Measurements from ENCODE around the gene SNTG2. TPM values are rescaled to one million over a fixed set of nuclear protein-coding genes. Genes with fewer than 3 reads are reported as not detected.

The SNTG2 gene
- total RNA-seq, 2 experiments from 2014 or later = not detected

DNA sequence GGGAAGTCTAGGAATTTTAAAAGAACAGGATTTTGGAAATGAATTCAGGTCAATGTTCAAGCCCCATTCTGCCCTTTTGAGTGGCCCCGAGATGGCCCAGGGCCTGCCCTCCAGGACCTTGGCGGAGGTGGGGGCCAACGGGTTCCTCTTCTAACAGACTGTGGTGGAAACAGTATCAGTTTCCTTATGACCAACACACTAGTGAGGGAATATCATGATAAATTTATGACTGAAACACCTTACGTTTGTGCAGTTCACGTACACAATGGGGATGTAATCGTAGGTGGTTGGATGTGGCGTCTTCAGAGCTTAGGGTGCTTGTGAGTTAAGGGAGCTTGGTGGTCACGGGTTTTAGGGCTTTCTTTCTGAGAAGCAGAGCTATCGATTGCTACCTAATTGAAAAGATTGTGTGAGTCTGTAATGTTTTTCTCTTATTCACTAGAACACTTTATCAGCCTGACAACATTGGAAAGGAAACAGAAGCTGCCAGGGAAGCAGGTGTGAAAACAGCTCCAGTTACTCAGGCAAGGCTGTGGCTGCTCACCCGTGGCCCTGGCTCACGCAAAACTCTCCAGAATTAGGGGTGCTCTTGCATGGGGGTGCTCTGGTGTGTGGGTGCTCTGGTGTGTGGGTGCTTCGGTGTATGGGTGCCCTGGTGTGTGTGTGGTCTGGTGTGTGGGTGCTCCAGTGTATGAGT is 165.3 kb downstream of the SNTG2 start:
- POLR2A ChIA-PET = no interaction called here
- TF ChIP-seq, protein P1, sequence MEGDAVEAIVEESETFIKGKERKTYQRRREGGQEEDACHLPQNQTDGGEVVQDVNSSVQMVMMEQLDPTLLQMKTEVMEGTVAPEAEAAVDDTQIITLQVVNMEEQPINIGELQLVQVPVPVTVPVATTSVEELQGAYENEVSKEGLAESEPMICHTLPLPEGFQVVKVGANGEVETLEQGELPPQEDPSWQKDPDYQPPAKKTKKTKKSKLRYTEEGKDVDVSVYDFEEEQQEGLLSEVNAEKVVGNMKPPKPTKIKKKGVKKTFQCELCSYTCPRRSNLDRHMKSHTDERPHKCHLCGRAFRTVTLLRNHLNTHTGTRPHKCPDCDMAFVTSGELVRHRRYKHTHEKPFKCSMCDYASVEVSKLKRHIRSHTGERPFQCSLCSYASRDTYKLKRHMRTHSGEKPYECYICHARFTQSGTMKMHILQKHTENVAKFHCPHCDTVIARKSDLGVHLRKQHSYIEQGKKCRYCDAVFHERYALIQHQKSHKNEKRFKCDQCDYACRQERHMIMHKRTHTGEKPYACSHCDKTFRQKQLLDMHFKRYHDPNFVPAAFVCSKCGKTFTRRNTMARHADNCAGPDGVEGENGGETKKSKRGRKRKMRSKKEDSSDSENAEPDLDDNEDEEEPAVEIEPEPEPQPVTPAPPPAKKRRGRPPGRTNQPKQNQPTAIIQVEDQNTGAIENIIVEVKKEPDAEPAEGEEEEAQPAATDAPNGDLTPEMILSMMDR (conservative IDR thresholded peaks at IDR 0.05; ENCODE audit: low read length) = no peak
- TF ChIP-seq EZH2phosphoT487 (IDR thresholded peaks at IDR 0.05; ENCODE audit: borderline replicate concordance, low read depth, low read length) = no peak
- intact Hi-C loops (cut with micrococcal nuclease; ENCODE audit: unreplicated experiment) = no loop called here
- Histone ChIP-seq H3K4me2 (ENCODE audit: low read length) (no peak overlapping the region), H2AFZ (ENCODE audit: low read length) (no peak overlapping the region), H3K9me2 (ENCODE audit: insufficient read depth, low read length) (no peaks in the 10 kb centered on the region), H3K4me1 (ENCODE audit: insufficient read depth, low read length, poor library complexity, severe bottlenecking) (no peaks in the 10 kb centered on the region), H4K20me1 (ENCODE audit: insufficient read depth, low read length) (no peaks in the 10 kb centered on the region), H3K79me2 (ENCODE audit: insufficient read depth, low read depth, low read length) (no peaks in the 10 kb centered on the region), H3K4me3 (ENCODE audit: low read depth, low read length, poor library complexity, severe bottlenecking) (no peak overlapping the region), H3K27ac (ENCODE audit: low read depth, low read length, poor library complexity, severe bottlenecking) (no peak overlapping the region), H3K36me3 (ENCODE audit: insufficient read depth, low read length) (no peaks in the 10 kb centered on the region), H3K9me3 (ENCODE audit: low read length) (no peaks in the 10 kb centered on the region)
- BruUV-seq (replicated peaks) = no TSS peak
- CTCF ChIA-PET (ENCODE audit: unreplicated experiment) = no interaction called here
- DNase-seq (ENCODE audit: low spot score) = no peak

DNA sequence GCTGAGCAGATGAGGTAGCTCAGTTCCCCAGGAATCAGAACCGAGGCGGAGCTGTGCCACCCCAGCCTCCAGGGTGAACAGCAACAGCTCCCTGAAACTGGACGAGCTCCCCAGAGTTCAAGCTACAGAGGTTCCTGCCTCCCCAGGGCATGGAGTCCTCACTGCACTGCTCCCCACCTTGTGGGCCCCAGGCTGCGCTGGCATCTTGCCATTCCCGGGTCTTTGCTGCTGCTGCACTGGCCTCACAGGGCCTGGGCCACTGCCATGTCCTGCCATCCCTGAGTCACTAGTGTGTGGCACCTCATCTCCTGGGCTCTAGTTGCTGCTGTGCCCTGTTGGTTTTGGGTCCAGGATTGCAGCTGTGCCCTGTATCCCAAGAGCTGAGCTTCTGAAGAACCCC is 166.9 kb downstream of the SNTG2 start:
- Histone ChIP-seq H3K79me2 (ENCODE audit: insufficient read depth, low read depth, low read length) (no peaks in the 10 kb centered on the region), H4K20me1 (ENCODE audit: insufficient read depth, low read length) (no peaks in the 10 kb centered on the region), H3K4me1 (ENCODE audit: insufficient read depth, low read length, poor library complexity, severe bottlenecking) (no peaks in the 10 kb centered on the region), H3K9me2 (ENCODE audit: insufficient read depth, low read length) (no peaks in the 10 kb centered on the region), H3K9me3 (ENCODE audit: low read length) (no peaks in the 10 kb centered on the region), H2AFZ (ENCODE audit: low read length) (no peak overlapping the region), H3K4me2 (ENCODE audit: low read length) (no peak overlapping the region), H3K4me3 (ENCODE audit: low read depth, low read length, poor library complexity, severe bottlenecking) (no peak overlapping the region), H3K36me3 (ENCODE audit: insufficient read depth, low read length) (no peaks in the 10 kb centered on the region), H3K27ac (ENCODE audit: low read depth, low read length, poor library complexity, severe bottlenecking) (no peak overlapping the region)
- DNase-seq (ENCODE audit: low spot score) = no peak
- BruUV-seq (replicated peaks) = no TSS peak
- TF ChIP-seq EZH2phosphoT487 (IDR thresholded peaks at IDR 0.05; ENCODE audit: borderline replicate concordance, low read depth, low read length) = no peak
- TF ChIP-seq, protein P1 (conservative IDR thresholded peaks at IDR 0.05; ENCODE audit: low read length) = no peak
- intact Hi-C loops (cut with micrococcal nuclease; ENCODE audit: unreplicated experiment) = no loop called here
- POLR2A ChIA-PET = no interaction called here
- CTCF ChIA-PET (ENCODE audit: unreplicated experiment) = no interaction called here

DNA sequence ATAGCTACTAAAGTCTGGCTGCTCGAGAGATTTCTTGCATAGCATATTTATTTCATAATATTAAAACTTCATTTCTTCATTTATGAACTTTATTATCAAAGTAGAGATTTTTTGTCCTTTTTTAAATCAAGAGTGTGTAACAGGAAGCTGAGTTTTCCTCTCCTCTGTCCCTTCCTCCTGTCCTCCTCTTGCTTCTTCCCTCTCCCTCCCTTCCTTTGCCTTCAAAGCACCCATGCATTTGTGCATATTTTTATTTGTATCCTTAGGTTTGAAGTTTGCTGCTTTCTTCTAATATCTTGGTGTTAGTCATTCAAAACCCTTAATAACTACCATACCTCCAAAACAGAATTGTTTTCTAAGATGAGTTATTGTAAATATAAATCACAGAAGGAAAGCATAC is 174.6 kb downstream of the SNTG2 start:
- DNase-seq (ENCODE audit: low spot score) = no peak
- no peaks in the 10 kb centered on the region for H3K9me3 ChIP-seq (ENCODE audit: low read length)
- H3K36me3 ChIP-seq (ENCODE audit: insufficient read depth, low read length) = no peaks in the 10 kb centered on the region
- no peaks in the 10 kb centered on the region for H3K79me2 ChIP-seq (ENCODE audit: insufficient read depth, low read depth, low read length)
- no peaks in the 10 kb centered on the region for H4K20me1 ChIP-seq (ENCODE audit: insufficient read depth, low read length)
- intact Hi-C loops (cut with micrococcal nuclease; ENCODE audit: unreplicated experiment) = no loop called here
- no peak for TF ChIP-seq EZH2phosphoT487 (IDR thresholded peaks at IDR 0.05; ENCODE audit: borderline replicate concordance, low read depth, low read length)
- TF ChIP-seq, protein P1 (conservative IDR thresholded peaks at IDR 0.05; ENCODE audit: low read length) = no peak
- no TSS peak for BruUV-seq (replicated peaks)
- no peak overlapping the region for H3K27ac ChIP-seq (ENCODE audit: low read depth, low read length, poor library complexity, severe bottlenecking)
- ChIA-PET POLR2A (no interaction called here), CTCF (ENCODE audit: unreplicated experiment) (no interaction called here)
- H3K4me3 ChIP-seq (ENCODE audit: low read depth, low read length, poor library complexity, severe bottlenecking) = no peak overlapping the region
- H3K9me2 ChIP-seq (ENCODE audit: insufficient read depth, low read length) = no peaks in the 10 kb centered on the region
- H3K4me1 ChIP-seq (ENCODE audit: insufficient read depth, low read length, poor library complexity, severe bottlenecking) = no peaks in the 10 kb centered on the region
- no peak overlapping the region for H3K4me2 ChIP-seq (ENCODE audit: low read length)
- H2AFZ ChIP-seq (ENCODE audit: low read length) = no peak overlapping the region
